Upper lobe of left lung (tissue), 4 donors: ENCODE measurements around the gene CBFA2T3.

Source experiments
- CTCF ChIP-seq, 6 experiments: fragments of 450-650 bp in 4 of 6; fragments of 200-600 bp in 2 of 6; sonication (generic) in 2 of 6; IDR thresholded peaks; one replicate each; pipeline ENCODE4 v1.5.1; 2016 to 2019; ENCODE audit warnings: antibody characterized with exemption in 6 of 6
- POLR2A ChIP-seq, 4 donors: fragments of 450-650 bp; IDR thresholded peaks; one replicate each; pipeline ENCODE4 v1.5.1; 2016 to 2017; ENCODE audit warnings: antibody characterized with exemption in 4 of 4, mild to moderate bottlenecking in 2 of 4

DNA sequence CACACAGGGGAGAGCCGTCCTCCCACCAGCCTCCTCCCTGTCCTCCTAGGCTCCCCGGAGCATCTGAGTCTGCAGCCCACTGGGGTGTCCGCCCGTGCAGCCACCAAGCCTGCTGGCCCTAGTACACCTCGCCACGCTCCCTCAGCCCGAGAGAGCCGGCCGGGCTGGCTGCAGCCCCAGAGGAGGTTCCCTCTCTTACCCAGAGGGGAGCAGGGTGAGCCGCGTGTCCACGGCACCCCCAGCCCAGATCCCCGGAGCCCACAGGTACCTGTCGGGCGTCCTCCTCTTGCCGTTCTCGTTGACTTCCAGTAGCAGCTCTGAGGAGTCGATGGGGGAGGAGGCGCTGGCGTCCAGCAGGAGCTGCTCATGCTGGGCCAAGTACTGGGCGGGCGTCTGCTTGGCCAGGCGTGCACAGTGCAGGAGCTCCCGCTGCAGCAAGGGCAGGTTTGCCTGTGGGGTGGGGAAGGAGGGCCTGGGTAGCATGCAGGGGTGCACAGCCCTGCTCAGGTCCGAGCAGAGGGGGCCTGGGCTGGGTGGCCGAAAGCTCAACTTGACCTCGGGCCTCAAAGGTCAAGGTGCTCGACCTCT is 91.2 kb downstream of the CBFA2T3 start:
- TF ChIP-seq CTCF (IDR thresholded peaks at IDR 0.05) (no peak), POLR2A (IDR thresholded peaks at IDR 0.05) (no peak)
